ENCODE data around the gene GLT1D1. TPM values are rescaled to one million over a fixed set of nuclear protein-coding genes. Genes with fewer than 3 reads are reported as not detected.

GLT1D1 gene
- polyA plus RNA-seq, 1 donor from 2014 or later = not detected

DNA sequence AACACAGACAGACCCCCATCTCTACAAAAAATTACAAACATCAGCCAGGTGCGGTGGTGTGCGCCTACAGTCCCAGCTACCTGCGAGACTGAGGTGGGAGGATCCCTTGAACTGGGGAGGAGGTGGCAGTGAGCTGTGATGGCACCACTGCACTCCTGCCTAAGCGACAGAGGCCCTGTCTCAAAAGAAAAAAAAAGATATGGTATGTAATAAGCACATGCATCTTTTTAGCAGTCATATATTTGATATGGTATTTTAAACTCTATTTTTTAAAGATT lies 36.7 kb upstream of the GLT1D1 start:
- peak overlapping the region; percentile 46 to 98 (median 85) for H3K27ac Mint-ChIP-seq
- peaks cover 2% of the 10 kb centered on the region for H3K36me3 Mint-ChIP-seq
- no peaks in the 10 kb centered on the region for H3K27me3 Mint-ChIP-seq
- H3K4me1 Mint-ChIP-seq = peaks cover 48 to 74% (median 69%) of the 10 kb centered on the region in 3 donors
- H3K9me3 Mint-ChIP-seq = no peaks in the 10 kb centered on the region
- H3K4me3 Mint-ChIP-seq = peak overlapping the region in 2 of 4 donors; percentile 63 to 76

DNA sequence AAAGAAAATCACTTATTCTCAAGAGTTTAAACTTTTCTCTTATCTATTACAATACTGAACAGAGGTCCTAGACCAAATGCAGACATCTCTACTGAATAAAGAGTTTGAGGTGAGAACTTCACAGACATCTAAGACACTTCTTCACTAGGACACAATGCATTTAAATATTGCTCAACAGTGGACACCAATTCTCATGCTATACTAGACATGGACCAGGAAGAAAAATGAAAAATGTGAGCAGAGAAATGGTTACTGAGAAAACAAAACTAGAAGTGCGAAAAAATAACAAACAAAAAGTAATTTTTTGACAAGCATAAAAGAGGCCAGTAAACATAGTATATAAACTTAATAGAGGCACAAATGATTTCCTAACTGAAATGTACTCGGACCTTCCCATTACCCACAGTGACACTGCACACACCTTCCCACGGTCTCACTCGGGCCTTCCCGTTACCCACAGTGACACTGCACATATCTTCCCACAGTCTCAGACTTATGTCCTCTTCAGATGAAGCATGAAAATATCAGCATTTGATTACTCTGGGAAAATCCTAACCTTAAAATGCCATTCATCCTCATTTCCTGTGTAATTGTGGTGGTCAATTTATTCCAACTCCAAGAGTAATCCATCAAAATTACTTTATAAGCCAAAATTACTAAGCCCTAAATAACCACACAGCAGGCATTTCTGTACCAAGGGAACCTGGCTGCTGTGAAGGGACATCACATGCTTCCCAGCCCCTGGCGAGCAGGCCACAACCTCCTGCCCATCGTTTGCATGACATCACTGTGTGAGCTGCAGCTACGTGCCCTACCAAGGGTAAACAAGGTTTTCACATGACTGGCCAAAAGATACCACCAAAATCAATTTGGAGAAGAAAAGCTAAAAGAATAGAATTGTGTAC lies 35.9 kb upstream of the GLT1D1 start:
- H3K27ac Mint-ChIP-seq = peak overlapping the region; percentile 72 to 98 (median 94)
- H3K36me3 Mint-ChIP-seq = peaks cover 2% of the 10 kb centered on the region
- H3K4me1 Mint-ChIP-seq = peaks cover 48 to 77% (median 71%) of the 10 kb centered on the region in 3 donors
- no peaks in the 10 kb centered on the region for H3K27me3 Mint-ChIP-seq
- peak overlapping the region; percentile 51 to 85 (median 66) for H3K4me3 Mint-ChIP-seq
- H3K9me3 Mint-ChIP-seq = no peaks in the 10 kb centered on the region

DNA sequence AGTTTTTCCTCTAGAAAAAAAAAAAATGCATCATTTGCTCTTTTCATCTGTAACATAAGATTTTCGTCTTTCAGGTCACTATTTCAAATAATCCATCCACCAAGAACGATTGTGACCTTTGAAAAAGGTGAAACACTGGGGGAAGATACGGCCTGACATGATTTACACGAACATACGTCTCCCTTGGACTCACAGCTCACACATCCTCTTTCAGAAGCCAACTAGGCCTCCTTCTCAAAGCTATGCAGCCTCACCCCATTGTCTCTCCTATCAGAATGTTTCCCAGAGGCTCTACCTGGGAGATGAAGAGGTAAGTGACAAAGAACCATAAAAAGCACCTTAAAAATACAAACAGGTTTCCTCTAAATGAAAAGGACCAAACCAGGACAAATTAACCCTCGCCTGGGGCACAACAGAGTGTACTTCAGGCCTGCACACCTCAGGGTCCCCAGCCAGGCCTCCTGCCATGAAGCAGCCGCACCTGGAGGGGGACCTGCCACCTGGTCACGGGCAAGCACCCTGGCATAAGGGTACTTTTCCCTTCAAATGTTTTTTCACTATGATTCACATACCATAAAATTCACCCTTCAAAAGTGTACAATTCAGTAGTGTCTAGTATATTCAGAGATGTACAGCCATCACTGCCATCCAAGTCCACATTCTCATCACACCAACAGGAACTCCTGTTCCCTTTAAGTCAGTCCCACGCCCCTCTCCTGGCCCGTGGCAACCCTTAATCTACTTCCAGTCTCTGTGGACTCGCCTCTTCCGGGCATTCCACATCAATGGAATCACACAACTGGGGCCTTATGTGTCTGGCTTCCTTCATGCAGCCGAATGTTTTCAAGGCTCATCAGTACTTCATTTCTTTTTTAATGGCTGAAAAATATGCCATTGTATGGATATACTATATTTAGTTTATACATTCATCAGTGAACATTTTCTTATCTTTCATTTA lies 34.9 kb upstream of the GLT1D1 start:
- H3K27me3 Mint-ChIP-seq = no peaks in the 10 kb centered on the region
- H3K36me3 Mint-ChIP-seq = peaks cover 2% of the 10 kb centered on the region
- H3K27ac Mint-ChIP-seq = peak overlapping the region; percentile 72 to 98 (median 94)
- H3K4me1 Mint-ChIP-seq = peaks cover 48 to 72% (median 67%) of the 10 kb centered on the region in 3 donors
- H3K4me3 Mint-ChIP-seq = peak overlapping the region; percentile 51 to 85 (median 53)
- H3K9me3 Mint-ChIP-seq = no peaks in the 10 kb centered on the region

DNA sequence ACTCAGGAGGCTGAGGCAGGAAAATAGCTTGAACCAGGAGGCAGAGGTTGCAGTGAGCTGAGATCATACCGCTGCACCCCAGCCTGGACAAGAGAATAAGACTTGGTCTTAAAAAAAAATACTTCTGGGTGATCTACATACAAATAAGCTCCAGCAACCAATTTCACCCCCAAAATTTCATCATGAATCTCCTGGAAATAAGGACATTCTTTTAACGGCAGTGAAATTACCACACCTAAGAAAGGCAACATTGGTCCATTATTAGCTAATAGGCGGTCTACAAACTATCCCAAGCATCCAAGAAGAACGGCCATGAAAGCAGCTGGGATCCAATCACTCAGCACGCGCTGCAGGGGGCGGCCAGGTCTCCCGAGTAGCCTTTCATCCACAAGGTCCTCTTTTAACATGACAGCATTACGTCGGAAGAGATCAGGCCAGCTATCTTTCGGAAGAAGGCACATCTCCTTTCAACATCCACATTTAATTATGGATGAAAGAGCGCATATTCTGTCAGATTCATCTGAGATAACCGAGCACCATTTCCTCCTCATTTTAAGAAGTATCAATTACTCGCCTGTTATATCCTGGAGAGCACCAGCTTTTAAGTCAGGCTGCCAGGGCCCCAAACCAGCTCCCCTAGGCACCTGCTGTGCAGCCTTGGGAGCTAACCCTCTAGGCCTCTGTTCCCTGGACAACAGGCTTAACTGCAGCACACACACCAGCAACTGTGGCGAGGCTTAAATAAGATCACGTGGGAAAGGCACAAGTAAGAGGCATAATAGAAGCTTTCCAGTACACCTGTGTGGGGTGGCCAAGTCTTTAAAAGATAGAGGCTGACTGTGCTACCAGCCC lies 33.8 kb upstream of the GLT1D1 start:
- H3K27ac Mint-ChIP-seq = peak overlapping the region; percentile 78 to 98 (median 95)
- no peaks in the 10 kb centered on the region for H3K27me3 Mint-ChIP-seq
- H3K4me3 Mint-ChIP-seq = peak overlapping the region; percentile 30 to 80 (median 58)
- no peaks in the 10 kb centered on the region for H3K9me3 Mint-ChIP-seq
- peaks cover 38 to 66% (median 58%) of the 10 kb centered on the region in 3 donors for H3K4me1 Mint-ChIP-seq
- H3K36me3 Mint-ChIP-seq = peaks cover under 1% of the 10 kb centered on the region

DNA sequence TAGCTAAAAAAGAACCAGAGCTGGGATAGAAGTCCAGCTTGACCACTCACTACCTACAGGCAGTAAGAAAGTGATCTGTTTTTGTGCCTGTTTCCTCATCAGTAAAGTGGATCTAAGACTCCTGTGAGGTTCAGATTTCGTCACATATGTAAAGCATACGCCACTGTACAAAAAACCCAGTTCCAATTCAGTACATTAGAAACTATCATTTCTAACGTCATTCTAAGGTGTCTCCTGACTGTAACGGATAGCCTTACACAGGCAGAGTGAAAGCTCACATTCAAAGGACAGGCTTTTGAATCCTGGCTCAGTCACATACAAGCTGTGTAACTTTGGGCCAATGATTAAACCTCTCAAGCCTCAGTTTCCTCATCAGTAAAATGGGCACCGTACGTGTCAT lies 33.0 kb upstream of the GLT1D1 start:
- Mint-ChIP-seq H3K27ac (peak overlapping the region; percentile 78 to 98 (median 95)), H3K36me3 (no peaks in the 10 kb centered on the region), H3K4me3 (peak overlapping the region in 3 of 4 donors; percentile 68 to 89 (median 87)), H3K27me3 (no peaks in the 10 kb centered on the region), H3K9me3 (no peaks in the 10 kb centered on the region), H3K4me1 (peaks cover 32 to 65% (median 55%) of the 10 kb centered on the region in 3 donors)

DNA sequence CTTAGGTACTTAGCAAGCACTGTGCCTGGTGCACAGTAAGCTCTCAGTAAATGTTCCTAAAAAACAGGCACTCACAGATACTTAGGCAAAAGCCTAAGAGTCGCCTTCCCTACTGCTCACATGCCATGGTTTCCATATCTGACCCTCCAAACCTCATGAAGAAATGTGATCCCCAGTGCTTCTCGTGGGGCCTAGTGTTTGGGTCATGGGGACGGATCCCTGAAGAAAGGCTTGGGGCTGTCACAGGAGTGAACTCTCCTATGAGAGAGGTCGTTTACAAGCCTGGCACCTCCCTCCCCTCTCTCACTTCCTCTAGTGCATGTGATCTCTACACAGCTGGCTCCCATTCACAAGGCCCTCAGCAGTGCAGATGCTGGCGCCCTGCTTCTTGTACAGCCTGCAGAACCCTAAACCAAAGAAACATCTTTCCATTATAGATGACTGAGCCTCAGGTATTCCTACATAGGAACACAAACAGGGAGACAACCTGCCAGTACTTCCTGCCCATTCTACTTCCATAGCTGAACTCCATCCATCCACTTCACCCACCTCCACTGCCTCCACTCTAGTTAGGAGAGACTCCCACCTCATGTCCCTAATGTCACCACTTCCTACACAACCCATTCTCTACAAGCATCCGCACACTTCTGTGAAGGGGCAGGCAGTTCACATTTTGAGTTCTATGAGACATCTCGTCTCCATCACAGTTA lies 32.4 kb upstream of the GLT1D1 start:
- peak overlapping the region; percentile 68 to 89 (median 86) for H3K4me3 Mint-ChIP-seq
- H3K27ac Mint-ChIP-seq = peak overlapping the region; percentile 78 to 98 (median 95)
- H3K27me3 Mint-ChIP-seq = no peaks in the 10 kb centered on the region
- H3K9me3 Mint-ChIP-seq = no peaks in the 10 kb centered on the region
- no peaks in the 10 kb centered on the region for H3K36me3 Mint-ChIP-seq
- H3K4me1 Mint-ChIP-seq = peaks cover 29 to 61% (median 50%) of the 10 kb centered on the region in 3 donors

DNA sequence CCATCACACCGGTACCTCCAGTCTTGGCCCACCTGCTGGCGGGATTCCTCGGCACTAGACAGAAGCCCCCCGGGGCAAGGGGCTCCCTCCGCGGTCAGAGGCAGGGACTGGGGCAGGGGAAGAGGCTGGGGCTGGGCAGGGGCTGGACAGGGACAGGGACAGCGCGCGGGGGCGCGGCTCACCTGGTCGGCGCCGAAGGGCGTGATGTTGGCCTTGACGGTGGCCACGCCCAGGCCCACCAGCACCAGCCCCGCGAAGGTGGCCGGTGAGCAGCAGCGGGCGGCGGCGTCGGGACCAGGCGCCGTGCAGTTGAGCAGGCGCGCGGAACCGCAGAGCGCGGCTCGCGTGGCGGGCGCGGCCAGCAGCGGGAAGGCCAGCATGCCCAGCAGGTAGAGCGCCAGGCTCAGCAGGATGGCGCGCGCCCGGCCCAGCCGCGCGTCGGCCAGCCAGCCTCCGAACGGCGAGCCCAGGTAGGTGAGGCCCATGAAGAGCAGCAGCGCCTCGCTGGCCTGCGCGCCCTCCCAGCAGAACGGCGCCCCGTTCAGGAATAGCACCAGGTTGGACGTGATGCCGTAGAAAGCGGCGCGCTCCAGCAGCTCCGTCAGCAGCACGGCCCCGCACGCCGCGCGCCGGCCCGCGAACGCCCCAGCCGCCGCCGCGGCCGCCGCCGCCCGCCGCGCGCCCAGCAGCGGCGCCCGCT lies 29.9 kb upstream of the GLT1D1 start:
- H3K27ac Mint-ChIP-seq = peak overlapping the region; percentile 80 to 87 (median 85)
- no peaks in the 10 kb centered on the region for H3K36me3 Mint-ChIP-seq
- H3K4me1 Mint-ChIP-seq = peaks cover 15 to 39% (median 29%) of the 10 kb centered on the region in 3 donors
- H3K27me3 Mint-ChIP-seq = no peaks in the 10 kb centered on the region
- no peaks in the 10 kb centered on the region for H3K9me3 Mint-ChIP-seq
- peak overlapping the region; percentile 87 to 96 (median 93) for H3K4me3 Mint-ChIP-seq

DNA sequence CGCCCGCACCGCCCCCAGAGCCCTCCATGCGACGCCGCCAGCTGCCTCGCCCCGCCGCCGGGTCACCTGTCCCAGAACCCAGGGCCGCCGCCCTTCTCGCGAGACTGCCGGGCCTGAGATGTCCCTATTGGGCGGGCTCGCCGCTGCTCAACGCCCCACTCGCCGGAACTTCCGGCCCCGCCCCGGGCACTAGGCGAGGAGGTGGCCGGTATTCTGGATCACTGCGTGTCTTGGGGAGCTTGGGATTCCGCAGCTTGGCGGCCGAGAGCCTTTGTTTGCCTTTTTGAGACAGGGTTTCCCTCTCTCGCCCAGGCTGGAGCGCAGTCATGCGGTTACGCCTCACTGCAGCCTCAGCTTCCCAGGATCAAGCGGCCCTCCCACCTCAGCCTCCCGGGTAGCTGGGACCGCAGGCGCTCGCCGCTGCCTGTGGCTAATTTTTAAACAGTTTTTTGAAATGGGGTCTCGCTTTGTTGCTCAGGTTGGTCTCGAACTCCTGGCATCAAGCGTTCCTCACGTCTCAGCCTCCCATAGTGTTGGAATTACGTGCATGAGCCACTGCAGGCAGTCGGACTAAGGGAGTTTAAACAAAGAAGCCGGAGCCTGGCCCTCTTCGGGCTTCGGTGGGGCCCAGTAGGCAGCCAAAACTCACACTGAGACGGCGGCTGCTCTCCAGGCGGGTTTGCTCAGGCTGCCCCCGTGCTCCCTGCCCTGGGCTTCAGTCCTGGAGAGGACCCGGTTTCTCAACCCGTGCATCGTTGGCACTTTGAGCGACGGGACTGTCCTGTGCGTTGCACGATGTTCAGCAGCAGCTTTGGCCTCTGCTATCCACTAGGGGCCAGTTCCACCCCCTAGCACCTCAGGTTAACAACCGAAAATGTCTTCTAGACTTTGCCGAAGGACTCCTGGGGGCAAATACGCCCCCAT lies 29.1 kb upstream of the GLT1D1 start, which contains the start of gene SLC15A4:
TSS of gene SLC15A4 (minus strand) at position 43 of the 924 bp plus-strand sequence. CDS start at position 28, 15 bp downstream.
- Mint-ChIP-seq H3K36me3 (no peaks in the 10 kb centered on the region), H3K9me3 (no peaks in the 10 kb centered on the region), H3K4me3 (peak within 1 kb of the TSS; percentile 87 to 96 (median 93)), H3K27ac (peak within 1 kb of the TSS; percentile 85 to 90 (median 86)), H3K4me1 (peaks cover 15 to 39% (median 31%) of the 10 kb centered on the region in 3 donors), H3K27me3 (no peaks in the 10 kb centered on the region)

DNA sequence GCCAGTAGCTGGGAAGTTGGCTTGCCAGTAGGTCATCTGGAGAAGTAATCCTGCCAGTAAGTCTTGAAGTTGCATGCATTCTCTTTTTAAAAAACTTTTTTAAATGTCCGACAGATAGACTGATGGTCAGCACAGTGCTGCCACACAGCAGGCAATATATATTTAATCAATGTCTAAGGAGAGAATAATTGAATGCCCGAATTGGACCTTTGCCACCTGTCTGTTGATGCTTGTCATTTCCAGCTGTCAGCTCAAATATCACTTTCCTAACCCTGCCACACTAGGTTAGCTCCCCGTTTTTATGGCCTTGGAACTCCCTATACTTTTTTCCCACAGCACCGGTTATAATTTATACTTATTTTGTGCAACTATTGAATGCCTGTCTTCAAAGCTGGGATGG lies 27.4 kb upstream of the GLT1D1 start:
- Mint-ChIP-seq H3K27ac (peak overlapping the region in 1 of 3 donors; percentile 29), H3K9me3 (no peaks in the 10 kb centered on the region), H3K36me3 (no peaks in the 10 kb centered on the region), H3K4me1 (peaks cover 27 to 38% (median 32%) of the 10 kb centered on the region in 3 donors), H3K4me3 (peak overlapping the region in 3 of 4 donors; percentile 34 to 66 (median 57)), H3K27me3 (peaks cover 2% of the 10 kb centered on the region)

DNA sequence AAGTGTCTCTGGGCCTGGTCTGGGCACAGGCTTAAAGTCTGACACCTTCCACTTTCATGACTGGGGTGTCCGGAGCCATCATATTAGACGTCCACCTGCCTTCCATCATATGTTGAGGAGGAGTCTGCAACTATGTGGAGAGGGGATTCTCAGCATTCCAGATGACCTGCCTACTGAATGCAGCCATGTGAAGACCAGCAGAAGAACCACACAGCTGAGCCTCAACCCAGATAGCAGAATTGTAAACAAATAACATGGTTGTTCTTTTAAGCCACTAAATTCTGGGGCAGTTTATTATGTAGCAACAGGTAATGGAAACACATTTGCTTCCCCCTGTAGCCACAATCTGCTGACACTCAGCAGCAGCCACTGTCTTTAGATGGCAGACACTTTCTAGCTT lies 25.6 kb upstream of the GLT1D1 start:
- H3K4me3 Mint-ChIP-seq = peak overlapping the region in 1 of 4 donors; percentile 58
- peak overlapping the region; percentile 23 to 92 (median 58) for H3K27ac Mint-ChIP-seq
- peaks cover 19 to 29% (median 23%) of the 10 kb centered on the region in 3 donors for H3K4me1 Mint-ChIP-seq
- H3K27me3 Mint-ChIP-seq = peaks cover 2% of the 10 kb centered on the region
- no peaks in the 10 kb centered on the region for H3K36me3 Mint-ChIP-seq
- H3K9me3 Mint-ChIP-seq = no peaks in the 10 kb centered on the region

DNA sequence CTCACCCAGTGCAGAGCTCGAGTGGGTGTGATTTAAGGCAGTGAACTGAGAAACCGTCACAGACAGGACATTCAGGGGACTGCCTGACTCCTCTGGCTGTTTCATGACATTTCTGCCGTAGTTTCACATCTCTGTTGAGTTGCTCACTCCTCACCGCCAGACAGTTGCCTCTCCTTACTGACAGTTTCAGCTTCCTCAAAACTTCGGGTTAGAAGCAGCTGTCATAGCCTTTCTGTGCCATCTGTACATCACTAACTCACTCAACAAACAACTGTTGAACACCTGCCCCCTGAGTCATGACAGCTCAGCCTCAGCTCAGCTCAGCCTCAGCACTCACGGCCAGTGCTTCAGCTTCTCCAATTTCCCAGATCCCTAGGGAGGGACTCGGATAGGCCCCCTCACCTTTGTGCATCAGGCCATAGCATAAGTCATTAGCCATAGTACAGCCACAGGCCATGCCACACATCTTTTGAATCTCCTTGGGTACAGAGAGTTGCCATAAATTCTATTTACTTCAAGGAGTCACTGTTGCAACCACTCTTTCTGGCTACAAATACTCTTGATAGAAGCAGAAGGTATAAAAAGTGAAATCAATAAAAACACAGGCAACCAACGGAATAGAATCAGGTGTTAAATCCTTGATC lies 23.3 kb upstream of the GLT1D1 start:
- H3K9me3 Mint-ChIP-seq = no peaks in the 10 kb centered on the region
- H3K27ac Mint-ChIP-seq = peak overlapping the region; percentile 91 to 99 (median 94)
- H3K36me3 Mint-ChIP-seq = no peaks in the 10 kb centered on the region
- peaks cover 2% of the 10 kb centered on the region for H3K27me3 Mint-ChIP-seq
- peak overlapping the region; percentile 64 to 81 (median 75) for H3K4me3 Mint-ChIP-seq
- peaks cover 19 to 23% (median 22%) of the 10 kb centered on the region in 3 donors for H3K4me1 Mint-ChIP-seq

DNA sequence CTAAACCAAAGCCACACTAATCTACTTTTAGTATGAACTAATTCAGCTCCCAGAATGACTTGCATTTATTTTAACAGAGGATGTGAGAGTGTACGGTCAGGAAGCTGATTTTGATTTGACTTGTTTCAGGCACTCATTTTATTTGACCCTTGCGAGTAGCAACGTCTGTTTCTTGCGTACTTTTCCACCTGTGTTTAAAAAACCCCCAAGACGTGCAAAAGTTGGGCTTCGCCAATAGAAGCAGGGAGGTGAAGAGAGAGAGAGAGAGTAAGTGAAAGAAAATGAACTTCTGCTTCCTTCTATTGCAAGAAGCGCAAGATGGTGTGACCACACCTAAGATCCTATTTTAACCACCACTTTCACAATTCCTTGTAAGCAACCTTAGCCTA lies 22.8 kb upstream of the GLT1D1 start:
- H3K4me1 Mint-ChIP-seq = peaks cover 19 to 24% (median 23%) of the 10 kb centered on the region in 3 donors
- H3K27ac Mint-ChIP-seq = peak overlapping the region; percentile 91 to 99 (median 94)
- H3K4me3 Mint-ChIP-seq = peak overlapping the region; percentile 64 to 81 (median 76)
- H3K9me3 Mint-ChIP-seq = no peaks in the 10 kb centered on the region
- peaks cover 2% of the 10 kb centered on the region for H3K27me3 Mint-ChIP-seq
- H3K36me3 Mint-ChIP-seq = no peaks in the 10 kb centered on the region
